Mucosa of rectum (tissue), 2 donors: ENCODE measurements around the gene ODAD4.

Experiments
- H3K27ac ChIP-seq, 2 donors: one replicate each; pipeline ENCODE4 v1.7.0; 2013; ENCODE audit warnings: inconsistent platforms in 2 of 2, low read depth in 2 of 2, low read length in 2 of 2
- H3K27me3 ChIP-seq, 2 donors: one replicate each; pipeline ENCODE4 v1.7.0; 2013; ENCODE audit warnings: low read length in 2 of 2; ENCODE audit not compliant: control insufficient read depth in 2 of 2, insufficient read depth in 2 of 2
- H3K36me3 ChIP-seq, 2 donors: one replicate each; pipeline ENCODE4 v1.7.0; 2013; ENCODE audit warnings: low read length in 2 of 2; ENCODE audit not compliant: control insufficient read depth in 2 of 2, insufficient read depth in 2 of 2
- H3K4me1 ChIP-seq, 2 donors: one replicate each; pipeline ENCODE4 v1.7.0; 2013; ENCODE audit warnings: low read length in 2 of 2, mild to moderate bottlenecking in 1 of 2; ENCODE audit not compliant: control insufficient read depth in 2 of 2, insufficient read depth in 2 of 2
- H3K4me3 ChIP-seq, 2 donors: one replicate each; pipeline ENCODE4 v1.7.0; 2013; ENCODE audit warnings: low read length in 2 of 2
- H3K9ac ChIP-seq, 2 donors: one replicate each; pipeline ENCODE4 v1.7.0; 2013; ENCODE audit warnings: low read length in 2 of 2, low read depth in 1 of 2, mild to moderate bottlenecking in 1 of 2
- H3K9me3 ChIP-seq, 2 donors: one replicate each; pipeline ENCODE4 v1.7.0; 2013; ENCODE audit warnings: low read length in 2 of 2; ENCODE audit not compliant: control insufficient read depth in 2 of 2
- donor health status: healthy.
- donor health status: Normal muscosa, but diverticular disease.

The ODAD4 gene

GRCh38 chr17:41939044-41939692 is 8.8 kb downstream of the ODAD4 start:
- Histone ChIP-seq H3K9me3 (no peaks in the 10 kb centered on the region), H3K4me1 (no peaks in the 10 kb centered on the region), H3K9ac (no peak overlapping the region), H3K27me3 (no peaks in the 10 kb centered on the region), H3K36me3 (no peaks in the 10 kb centered on the region), H3K27ac (no peak overlapping the region), H3K4me3 (no peak overlapping the region)

DNA sequence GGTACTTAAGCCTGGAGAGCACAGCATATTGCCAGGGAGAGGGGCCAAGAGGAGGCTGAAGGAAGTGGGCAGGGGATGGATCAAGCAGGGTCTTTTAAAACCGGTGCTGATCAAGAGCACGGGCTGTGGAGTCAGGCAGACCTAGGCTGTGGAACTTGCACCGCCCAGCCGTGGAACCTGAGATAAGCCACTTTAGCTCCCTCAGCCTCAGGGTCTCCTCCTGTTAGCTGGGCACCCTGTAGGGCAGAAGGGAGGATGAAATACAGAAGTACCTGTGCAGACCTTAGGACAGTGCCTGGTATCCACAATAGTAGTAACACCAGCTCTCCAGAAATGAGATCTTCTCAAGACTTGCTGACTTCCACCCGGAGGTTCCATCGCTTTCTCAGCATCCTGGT is 9.3 kb downstream of the ODAD4 start:
- no peaks in the 10 kb centered on the region for H3K36me3 ChIP-seq
- no peaks in the 10 kb centered on the region for H3K27me3 ChIP-seq
- no peak overlapping the region for H3K27ac ChIP-seq
- no peaks in the 10 kb centered on the region for H3K9me3 ChIP-seq
- no peak overlapping the region for H3K9ac ChIP-seq
- H3K4me1 ChIP-seq = no peaks in the 10 kb centered on the region
- H3K4me3 ChIP-seq = no peak overlapping the region

DNA sequence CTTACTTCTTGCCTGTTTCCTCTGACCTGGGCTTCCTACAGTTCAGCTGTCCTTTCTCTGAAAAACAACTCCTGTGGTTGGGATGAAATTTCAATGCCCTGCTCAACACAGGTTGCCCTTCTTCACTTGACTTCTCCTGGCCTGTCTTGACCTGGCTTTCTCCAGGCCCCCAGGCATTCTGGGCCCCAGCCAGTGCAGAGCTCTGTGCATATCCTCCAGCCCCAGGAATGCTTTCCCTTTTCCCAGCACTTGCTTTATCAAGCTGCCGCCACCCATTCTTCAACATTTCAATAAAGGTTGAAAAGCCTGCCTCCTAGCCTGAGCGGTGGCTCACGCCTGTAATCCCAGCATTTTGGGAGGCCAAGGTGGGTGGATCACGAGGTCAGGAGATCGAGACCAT is 10.8 kb downstream of the ODAD4 start:
- H3K27me3 ChIP-seq = no peaks in the 10 kb centered on the region
- no peak overlapping the region for H3K27ac ChIP-seq
- H3K4me3 ChIP-seq = no peak overlapping the region
- no peaks in the 10 kb centered on the region for H3K9me3 ChIP-seq
- H3K4me1 ChIP-seq = no peaks in the 10 kb centered on the region
- H3K9ac ChIP-seq = no peak overlapping the region
- no peaks in the 10 kb centered on the region for H3K36me3 ChIP-seq

DNA sequence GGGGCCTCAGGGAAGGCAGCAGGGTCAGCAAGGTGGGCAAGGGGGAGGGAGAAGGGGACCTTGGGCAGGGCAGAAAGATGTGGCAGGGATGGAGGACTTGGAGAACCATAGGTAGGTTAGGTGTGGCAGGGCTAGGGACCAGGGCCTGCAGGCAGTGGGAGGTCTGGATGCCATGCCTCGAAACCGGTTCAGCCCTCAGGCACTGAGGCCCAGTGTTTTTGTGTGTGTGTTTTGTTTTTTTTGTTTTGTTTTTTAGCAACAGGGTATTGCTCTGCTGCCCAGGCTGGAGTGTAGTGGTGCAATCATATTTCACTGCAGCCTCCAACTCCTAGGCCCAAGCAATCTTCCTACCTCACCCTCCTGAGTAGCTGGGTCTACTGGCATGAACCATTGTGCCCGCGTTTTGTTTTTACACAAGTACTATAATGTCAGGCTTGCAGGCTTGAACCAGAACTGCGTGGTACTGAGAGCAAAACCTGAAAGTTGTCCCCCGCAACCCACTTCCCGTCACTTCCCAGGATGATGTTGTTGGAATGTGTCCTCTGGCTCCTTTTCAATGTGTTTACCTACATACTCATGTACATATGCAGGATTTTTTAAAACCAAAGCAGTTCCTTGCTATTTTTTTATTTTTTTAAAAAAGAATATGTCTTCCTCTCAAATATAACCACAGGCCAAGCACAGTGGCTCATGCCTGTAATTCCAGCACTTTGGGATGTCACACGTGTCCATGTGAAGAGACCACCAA is 12.4 kb downstream of the ODAD4 start:
- H3K36me3 ChIP-seq = no peaks in the 10 kb centered on the region
- H3K4me3 ChIP-seq = no peak overlapping the region
- no peak overlapping the region for H3K27ac ChIP-seq
- H3K4me1 ChIP-seq = no peaks in the 10 kb centered on the region
- no peaks in the 10 kb centered on the region for H3K27me3 ChIP-seq
- H3K9ac ChIP-seq = no peak overlapping the region
- H3K9me3 ChIP-seq = no peaks in the 10 kb centered on the region

- Histone ChIP-seq H3K36me3 (no peaks in the 10 kb centered on the region), H3K9ac (no peak overlapping the region), H3K9me3 (no peaks in the 10 kb centered on the region), H3K27ac (no peak overlapping the region), H3K27me3 (no peaks in the 10 kb centered on the region), H3K4me1 (no peaks in the 10 kb centered on the region), H3K4me3 (no peak overlapping the region)
These were observed 13.1 kb downstream of the ODAD4 start for GRCh38 chr17:41943492-41943891.

DNA sequence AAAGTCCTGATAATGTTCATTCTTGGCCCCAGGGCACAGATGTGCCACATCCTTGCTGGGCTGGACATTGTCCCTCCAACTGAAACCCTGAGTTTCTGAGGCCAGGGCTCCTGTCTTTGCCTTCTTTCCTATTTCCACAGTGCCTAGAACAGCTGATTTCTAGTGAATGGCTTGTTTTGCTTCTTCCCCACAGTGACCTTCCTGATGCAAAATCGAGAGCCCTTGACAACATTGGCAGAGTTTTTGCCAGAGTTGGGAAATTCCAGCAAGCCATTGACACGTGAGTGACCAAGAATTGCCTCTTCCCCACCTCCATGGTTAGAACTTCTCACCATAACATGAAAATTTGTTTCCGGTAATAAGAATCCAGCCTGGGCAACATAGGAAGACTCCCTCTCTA is 14.5 kb downstream of the ODAD4 start:
- Histone ChIP-seq H3K36me3 (no peaks in the 10 kb centered on the region), H3K27me3 (no peaks in the 10 kb centered on the region), H3K4me3 (no peak overlapping the region), H3K9me3 (no peaks in the 10 kb centered on the region), H3K27ac (no peak overlapping the region), H3K9ac (no peak overlapping the region), H3K4me1 (no peaks in the 10 kb centered on the region)

DNA sequence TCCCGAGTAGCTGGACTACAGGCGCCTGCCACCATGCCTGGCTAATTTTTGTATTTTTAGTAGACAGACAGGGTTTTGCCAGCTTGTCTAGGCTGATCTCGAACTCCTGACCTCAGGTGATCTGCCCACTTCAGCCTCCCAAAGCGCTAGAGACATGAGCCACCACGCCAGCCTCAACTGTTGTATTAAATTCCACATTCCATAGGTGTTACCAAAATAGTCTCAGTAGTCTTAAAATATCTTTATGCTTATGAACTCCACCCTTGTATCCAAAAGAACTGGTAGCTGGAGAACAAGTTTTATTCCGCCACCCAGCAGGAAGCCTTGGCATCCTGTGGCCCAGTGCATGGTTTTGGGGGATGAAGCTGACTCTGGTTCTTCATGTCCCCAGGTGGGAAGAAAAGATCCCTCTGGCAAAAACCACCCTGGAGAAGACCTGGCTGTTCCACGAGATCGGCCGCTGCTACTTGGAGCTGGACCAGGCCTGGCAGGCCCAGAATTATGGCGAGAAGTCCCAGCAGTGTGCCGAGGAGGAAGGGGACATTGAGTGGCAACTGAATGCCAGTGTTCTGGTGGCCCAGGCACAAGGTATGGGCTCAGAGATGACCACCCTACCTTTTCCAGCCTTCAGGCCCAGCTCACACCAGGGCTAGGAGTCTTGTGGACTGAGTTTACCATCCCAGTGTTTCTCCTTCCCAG is 18.5 kb downstream of the ODAD4 start:
- Histone ChIP-seq H3K9me3 (no peaks in the 10 kb centered on the region), H3K4me3 (no peak overlapping the region), H3K9ac (no peak overlapping the region), H3K27me3 (no peaks in the 10 kb centered on the region), H3K27ac (no peak overlapping the region), H3K36me3 (no peaks in the 10 kb centered on the region), H3K4me1 (no peaks in the 10 kb centered on the region)

GRCh38 chr17:41956522-41956921 is 26.1 kb downstream of the ODAD4 start:
- H3K36me3 ChIP-seq = no peaks in the 10 kb centered on the region
- no peak overlapping the region for H3K27ac ChIP-seq
- no peak overlapping the region for H3K4me3 ChIP-seq
- H3K4me1 ChIP-seq = peaks cover 2 to 8% of the 10 kb centered on the region in 2 donors
- no peak overlapping the region for H3K9ac ChIP-seq
- no peaks in the 10 kb centered on the region for H3K27me3 ChIP-seq
- no peaks in the 10 kb centered on the region for H3K9me3 ChIP-seq

GRCh38 chr17:41957031-41957868 is 26.8 kb downstream of the ODAD4 start:
- Histone ChIP-seq H3K4me3 (no peak overlapping the region), H3K36me3 (no peaks in the 10 kb centered on the region), H3K4me1 (peaks cover 2 to 8% of the 10 kb centered on the region in 2 donors), H3K27me3 (no peaks in the 10 kb centered on the region), H3K9ac (no peak overlapping the region), H3K9me3 (no peaks in the 10 kb centered on the region), H3K27ac (no peak overlapping the region)
